BE2C (cell line): ENCODE results near the gene EHBP1.

Source experiments
- DNase-seq: peaks from one replicate; pipeline ENCODE4 v3.0.0-alpha.2; 2020
- H3K27me3 ChIP-seq: fragments of 250-450 bp; sonication (Bioruptor Pico); 2 replicates; pipeline ENCODE4 v1.5.1; 2020; ENCODE audit warnings: mild to moderate bottlenecking
- H3K36me3 ChIP-seq: fragments of 250-450 bp; sonication (Bioruptor Pico); 2 replicates; pipeline ENCODE4 v1.5.1; 2020; ENCODE audit warnings: mild to moderate bottlenecking
- H3K4me1 ChIP-seq: fragments of 250-450 bp; sonication (Bioruptor Pico); 2 replicates; pipeline ENCODE4 v1.5.1; 2020
- H3K4me3 ChIP-seq: 2 replicates; pipeline ENCODE4 v1.5.1; 2011; ENCODE audit warnings: low read depth, low read length
- H3K9me3 ChIP-seq: fragments of 250-450 bp; sonication (Bioruptor Pico); 2 replicates; pipeline ENCODE4 v1.5.1; 2020
- TF ChIP-seq, protein P1 (sequence below): IDR thresholded peaks from 2 replicates; pipeline ENCODE4 v1.5.1; 2012; ENCODE audit warnings: mild to moderate bottlenecking, low read depth, low read length

Gene EHBP1

DNA sequence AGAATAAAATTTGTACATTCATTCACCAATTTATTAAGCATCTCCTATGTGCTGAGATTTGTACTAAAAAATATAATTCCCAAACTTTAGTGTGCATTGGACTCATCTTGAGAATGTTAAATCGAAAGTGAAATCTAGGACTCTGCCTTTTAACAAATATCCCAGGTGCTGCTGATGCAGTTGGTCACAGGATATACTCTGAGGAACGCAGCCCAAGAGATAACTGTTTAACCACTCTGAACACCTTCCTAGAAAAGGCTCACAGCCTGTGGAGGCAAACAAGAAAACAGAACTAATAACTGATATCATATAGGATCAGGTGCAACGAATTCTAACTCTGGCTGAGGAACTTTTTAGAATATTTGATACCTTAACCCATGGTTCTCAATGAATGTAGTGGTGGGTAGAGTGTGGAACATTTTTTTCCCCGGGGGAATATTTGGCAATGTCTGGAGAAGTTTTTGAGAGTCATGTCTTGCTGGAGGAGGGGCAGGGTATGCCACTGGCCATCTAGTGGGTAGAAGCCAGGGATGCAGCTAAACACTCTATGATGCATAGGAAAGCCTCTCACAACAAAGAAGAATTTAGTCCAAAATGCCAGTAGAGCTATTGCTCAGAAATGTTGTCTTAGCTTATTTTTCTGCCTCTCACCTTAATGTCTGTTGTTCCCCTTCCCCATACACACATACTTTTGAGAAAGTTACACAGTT lies 96.5 kb downstream of the EHBP1 start:
- no peaks in the 10 kb centered on the region for H3K4me1 ChIP-seq
- DNase-seq, result no peak
- TF ChIP-seq, protein P1, sequence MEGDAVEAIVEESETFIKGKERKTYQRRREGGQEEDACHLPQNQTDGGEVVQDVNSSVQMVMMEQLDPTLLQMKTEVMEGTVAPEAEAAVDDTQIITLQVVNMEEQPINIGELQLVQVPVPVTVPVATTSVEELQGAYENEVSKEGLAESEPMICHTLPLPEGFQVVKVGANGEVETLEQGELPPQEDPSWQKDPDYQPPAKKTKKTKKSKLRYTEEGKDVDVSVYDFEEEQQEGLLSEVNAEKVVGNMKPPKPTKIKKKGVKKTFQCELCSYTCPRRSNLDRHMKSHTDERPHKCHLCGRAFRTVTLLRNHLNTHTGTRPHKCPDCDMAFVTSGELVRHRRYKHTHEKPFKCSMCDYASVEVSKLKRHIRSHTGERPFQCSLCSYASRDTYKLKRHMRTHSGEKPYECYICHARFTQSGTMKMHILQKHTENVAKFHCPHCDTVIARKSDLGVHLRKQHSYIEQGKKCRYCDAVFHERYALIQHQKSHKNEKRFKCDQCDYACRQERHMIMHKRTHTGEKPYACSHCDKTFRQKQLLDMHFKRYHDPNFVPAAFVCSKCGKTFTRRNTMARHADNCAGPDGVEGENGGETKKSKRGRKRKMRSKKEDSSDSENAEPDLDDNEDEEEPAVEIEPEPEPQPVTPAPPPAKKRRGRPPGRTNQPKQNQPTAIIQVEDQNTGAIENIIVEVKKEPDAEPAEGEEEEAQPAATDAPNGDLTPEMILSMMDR, result peak; percentile 25; the same call in 1 of the 2 replicates

GRCh38 chr2:62803961-62804360 lies 98.4 kb downstream of the EHBP1 start:
- Histone ChIP-seq H3K9me3 (no peaks in the 10 kb centered on the region), H3K4me3 (no peak overlapping the region), H3K4me1 (no peaks in the 10 kb centered on the region), H3K36me3 (no peaks in the 10 kb centered on the region), H3K27me3 (no peaks in the 10 kb centered on the region)
- no peak for DNase-seq
- TF ChIP-seq, protein P1, result no peak

More for the DNA sequence above, 96.5 kb downstream of the EHBP1 start:
- no peak overlapping the region for H3K4me3 ChIP-seq
- no peaks in the 10 kb centered on the region for H3K27me3 ChIP-seq
- H3K9me3 ChIP-seq, result no peaks in the 10 kb centered on the region
- H3K36me3 ChIP-seq, result no peaks in the 10 kb centered on the region

- H3K36me3 ChIP-seq, result no peaks in the 10 kb centered on the region
Measured at GRCh38 chr2:62806231-62806630, 100.7 kb downstream of the EHBP1 start.

GRCh38 chr2:62808554-62808953 lies 103.0 kb downstream of the EHBP1 start:
- Histone ChIP-seq H3K27me3 (no peaks in the 10 kb centered on the region), H3K36me3 (no peaks in the 10 kb centered on the region), H3K4me3 (no peak overlapping the region), H3K4me1 (peaks cover 8% of the 10 kb centered on the region), H3K9me3 (no peaks in the 10 kb centered on the region)
- DNase-seq, result no peak
- TF ChIP-seq, protein P1, result no peak

More at GRCh38 chr2:62806231-62806630, 100.7 kb downstream of the EHBP1 start:
- no peak for DNase-seq
- TF ChIP-seq, protein P1, result no peak
- H3K4me1 ChIP-seq, result peaks cover 8% of the 10 kb centered on the region
- H3K9me3 ChIP-seq, result no peaks in the 10 kb centered on the region
- H3K27me3 ChIP-seq, result no peaks in the 10 kb centered on the region
- H3K4me3 ChIP-seq, result no peak overlapping the region

DNA sequence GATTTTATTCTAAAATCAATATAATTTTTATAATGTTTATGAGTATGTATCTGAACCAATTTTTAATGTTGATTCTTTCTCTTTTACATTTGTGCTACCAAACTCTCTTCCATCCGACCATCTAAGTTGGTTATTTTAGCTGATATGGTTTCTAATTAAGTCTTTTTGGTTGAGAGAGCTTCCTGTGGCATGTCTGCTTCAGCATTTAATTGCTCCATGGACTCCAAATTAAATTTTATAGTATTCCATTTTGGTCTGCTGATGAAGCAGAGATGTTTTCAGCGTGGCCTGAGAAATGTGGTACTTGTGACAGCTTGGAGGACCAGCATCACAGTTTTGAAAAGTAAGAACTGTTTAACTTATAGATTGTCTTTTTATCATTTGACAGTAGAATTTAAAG lies 105.6 kb downstream of the EHBP1 start:
- TF ChIP-seq, protein P1, result no peak
- H3K27me3 ChIP-seq, result no peaks in the 10 kb centered on the region
- H3K4me3 ChIP-seq, result no peak overlapping the region
- DNase-seq, result peak; percentile 22
- peaks cover 8% of the 10 kb centered on the region for H3K4me1 ChIP-seq
- no peaks in the 10 kb centered on the region for H3K36me3 ChIP-seq
- no peaks in the 10 kb centered on the region for H3K9me3 ChIP-seq

- Histone ChIP-seq H3K4me3 (no peak overlapping the region), H3K9me3 (no peaks in the 10 kb centered on the region), H3K27me3 (no peaks in the 10 kb centered on the region), H3K4me1 (peaks cover 8% of the 10 kb centered on the region), H3K36me3 (no peaks in the 10 kb centered on the region)
- TF ChIP-seq, protein P1, result no peak
- DNase-seq, result no peak
Measured at GRCh38 chr2:62811972-62812371, 106.5 kb downstream of the EHBP1 start.
